Right cardiac atrium (tissue), 5 donors: ENCODE measurements around the gene ALDH1L2. TPM values are rescaled to one million over a fixed set of nuclear protein-coding genes. Genes with fewer than 3 reads are reported as not detected.
A peak's percentile ranks its signal among the peaks of the same experiment; 100 is the strongest.

Experiments used
- ATAC-seq, 2 donors: fragments of 200-7000 bp; cut with Tn5 transposase; one replicate each; pipeline versions ENCODE4 v1.8.0 to v1.9.1; 2020; ENCODE audit warnings: moderate library complexity in 2 of 2, mild to moderate bottlenecking in 1 of 2
- DNase-seq, 3 donors: peaks; one replicate each; pipeline ENCODE4 v3.0.0-alpha.2; 2020
- H3K27ac ChIP-seq: one replicate; pipeline ENCODE4 v1.5.1; 2013; ENCODE audit warnings: mild to moderate bottlenecking, low read length, control low read depth, moderate library complexity
- H3K27me3 ChIP-seq: one replicate; pipeline ENCODE4 v1.6.1; 2013; ENCODE audit not compliant: control insufficient read depth, insufficient read depth
- H3K4me1 ChIP-seq: one replicate; pipeline ENCODE4 v1.6.1; 2013; ENCODE audit warnings: low read length; ENCODE audit not compliant: control insufficient read depth, insufficient read depth
- H3K4me3 ChIP-seq: one replicate; pipeline ENCODE4 v1.5.1; 2013; ENCODE audit warnings: low read length, control low read depth
- H3K9me3 ChIP-seq: one replicate; pipeline ENCODE4 v1.6.1; 2013; ENCODE audit warnings: low read length; ENCODE audit not compliant: control insufficient read depth
- WGBS: extraction: QIAGEN DNeasy Blood & Tissue Kit; methylation state at CpG from one replicate; pipeline ENCODE4 v1.1.7; 2013; 5-methylcytosine and 5-hydroxymethylcytosine counted together
- intact Hi-C, 4 donors: fragments of 100-400 bp; cut with DNase I; formaldehyde crosslinking; loops; one replicate each; pipeline versions ENCODE4 v1.11.0 to v1.14.0; 2022 to 2023
- polyA plus RNA-seq: library from polyadenylated mRNA; stranded (reverse); fragments of 200-250 nt; gene quantifications from one replicate; pipeline ENCODE4 v1.2.3, GENCODE V29; 2013
- total RNA-seq, 4 donors: library from RNA; stranded (reverse); fragmentation: NEBNext Ultra II Directional; extraction: Animal tissue kit (Norgen Biotek cat#: 25700); gene quantifications; one replicate each; pipeline ENCODE4 v1.2.1, GENCODE V29; 2021
- donor health status: healthy with polysubstance abuse.
- donor health status: DM: no; HTN: yes; CAD: no.
- donor health status: DM: no; HTN: no; CAD: no.
- donor health status: DM: no; HTN: yes; CAD: no; lungs with severe emphysema.
- donor health status: DM: yes; HTN: yes; CAD: no.

The ALDH1L2 gene
- total and polyA plus RNA-seq, 5 donors: 1.2 to 5.8 (median 4.9) TPM

DNA sequence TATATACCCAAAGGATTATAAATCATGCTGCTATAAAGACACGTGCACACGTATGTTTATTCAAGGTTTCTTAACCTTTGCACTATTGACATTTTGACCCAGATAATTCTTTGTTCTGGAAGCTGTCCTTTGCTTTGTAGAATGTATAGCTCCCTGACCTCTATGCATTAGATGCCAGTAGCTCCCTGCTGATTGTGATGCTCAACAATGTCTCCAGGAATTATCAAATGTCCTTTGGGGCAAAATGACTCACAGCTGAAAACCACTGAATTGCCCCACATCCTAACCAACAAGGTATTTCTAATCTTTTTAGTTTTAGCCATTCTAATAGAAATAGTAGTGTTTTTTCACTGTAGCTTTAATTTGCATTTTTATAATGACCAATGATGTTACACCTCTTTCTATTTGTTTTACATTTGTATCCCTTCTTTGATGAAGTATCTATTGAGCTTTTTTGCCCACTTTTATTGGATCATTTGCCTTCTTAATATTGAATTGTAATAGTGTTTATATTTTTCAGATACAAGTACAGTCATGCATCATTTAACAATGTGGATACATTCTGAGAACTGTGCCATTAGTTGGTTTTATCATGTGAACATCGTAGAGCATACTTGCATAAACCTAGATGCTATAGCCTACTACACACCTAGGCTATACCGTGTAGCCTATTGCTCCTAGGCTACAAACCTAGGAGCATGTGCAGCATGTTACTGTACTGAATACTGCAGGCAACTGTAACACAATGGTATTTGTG, 108.5 kb downstream of the ALDH1L2 start:
- Histone ChIP-seq H3K4me1 (no peaks in the 10 kb centered on the region), H3K27ac (no peak overlapping the region), H3K9me3 (no peaks in the 10 kb centered on the region), H3K4me3 (no peak overlapping the region), H3K27me3 (no peaks in the 10 kb centered on the region)
- ATAC-seq: no peak
- DNase-seq: no peak
- 66% methylated on average over 4 of the region's 4 CpGs for whole genome bisulfite sequencing
- intact Hi-C loops: no loop called here

GRCh38 chr12:104974626-104975290, 109.5 kb downstream of the ALDH1L2 start:
- peak in 1 of 2 donors; percentile 22 for ATAC-seq
- no peak for DNase-seq

GRCh38 chr12:104973250-104973649, 111.0 kb downstream of the ALDH1L2 start:
- H3K27ac ChIP-seq: no peak overlapping the region
- intact Hi-C loops: no loop called here
- H3K27me3 ChIP-seq: no peaks in the 10 kb centered on the region
- ATAC-seq (no peak), DNase-seq (no peak)
- WGBS: 95% methylated on average over 5 of the region's 5 CpGs
- H3K4me1 ChIP-seq: no peaks in the 10 kb centered on the region
- H3K9me3 ChIP-seq: no peaks in the 10 kb centered on the region
- no peak overlapping the region for H3K4me3 ChIP-seq

More at GRCh38 chr12:104974626-104975290, 109.5 kb downstream of the ALDH1L2 start:
- H3K27ac ChIP-seq: no peak overlapping the region
- H3K4me3 ChIP-seq: no peak overlapping the region
- no peaks in the 10 kb centered on the region for H3K9me3 ChIP-seq
- no peaks in the 10 kb centered on the region for H3K4me1 ChIP-seq
- intact Hi-C loops: no loop called here
- WGBS: 77% methylated on average over 7 of the region's 7 CpGs
- no peaks in the 10 kb centered on the region for H3K27me3 ChIP-seq

DNA sequence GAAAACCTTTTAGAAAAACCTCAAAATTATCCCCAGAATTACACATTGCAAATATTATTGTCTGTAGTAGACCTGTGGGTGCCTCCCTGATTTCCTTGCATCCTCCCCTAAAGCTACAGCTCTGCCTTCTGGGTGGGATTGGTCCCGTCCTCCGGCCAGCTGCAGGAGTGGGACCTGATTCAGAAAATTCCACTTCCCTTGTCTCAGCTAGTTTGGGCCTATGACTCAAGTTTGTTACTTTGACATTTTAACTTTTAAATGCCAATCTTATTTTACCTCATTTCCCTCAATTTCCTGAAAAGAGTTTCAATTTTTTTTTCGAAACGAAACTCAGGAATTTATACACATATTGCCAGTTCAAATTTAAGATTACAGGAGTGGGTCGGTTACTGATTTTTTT, 113.0 kb downstream of the ALDH1L2 start:
- ATAC-seq (peak in 1 of 2 donors; percentile 87), DNase-seq (no peak)
- Histone ChIP-seq H3K27ac (no peak overlapping the region), H3K27me3 (no peaks in the 10 kb centered on the region), H3K9me3 (no peaks in the 10 kb centered on the region), H3K4me1 (no peaks in the 10 kb centered on the region), H3K4me3 (no peak overlapping the region)
- 56% methylated on average over 5 of the region's 5 CpGs for WGBS
- intact Hi-C loops: no loop called here

Other genes with a start within 250 kb of the ALDH1L2 start
- 10 to 100 TPM in 2 of 4 donors, 1 to 10 TPM in 2; 7.2 to 15.7 (median 10.1) TPM for gene SLC41A2, start 126.2 kb downstream of the ALDH1L2 start, total RNA-seq
- gene SLC41A2, start 126.2 kb downstream of the ALDH1L2 start, polyA plus RNA-seq: 1.2 TPM
- 10 to 100 TPM in 1 of 4 donors, 1 to 10 TPM in 3; 6.9 to 11.2 (median 8.9) TPM for gene NOPCHAP1, start 98.1 kb downstream of the ALDH1L2 start, total RNA-seq
- 5.0 TPM for gene NOPCHAP1, start 98.1 kb downstream of the ALDH1L2 start, polyA plus RNA-seq
- gene WASHC4, start 23.3 kb upstream of the ALDH1L2 start, total RNA-seq: 10 to 100 TPM; 22.8 to 29.9 (median 27.2) TPM
- gene WASHC4, start 23.3 kb upstream of the ALDH1L2 start, polyA plus RNA-seq: 9.5 TPM
- gene APPL2, start 151.7 kb upstream of the ALDH1L2 start, total RNA-seq: 10 to 100 TPM; 14.2 to 27.9 (median 24.3) TPM
- 13.4 TPM for gene APPL2, start 151.7 kb upstream of the ALDH1L2 start, polyA plus RNA-seq
- 1 to 10 TPM; 1.5 to 1.8 (median 1.6) TPM for gene C12orf75, start 246.2 kb upstream of the ALDH1L2 start, total RNA-seq
- 2.1 TPM for gene C12orf75, start 246.2 kb upstream of the ALDH1L2 start, polyA plus RNA-seq